CD8-positive, alpha-beta memory T cell (primary cell): Measurements from ENCODE around the gene AKAP7. TPM values are rescaled to one million over a fixed set of nuclear protein-coding genes. Genes with fewer than 3 reads are reported as not detected.
"Not testable (repeated sequence)": the region's sequence is repeated elsewhere in the genome, so short reads cannot be mapped to it uniquely, and the experiment has no call there.

Source experiments
- CTCF ChIA-PET: fragments of 350-600 bp; sonication (Branson Sonifier 250); formaldehyde crosslinking; loops from one replicate; lab custom pipeline; 2021; ENCODE audit warnings: antibody characterized with exemption; lab: Charles Lee
- POLR2A ChIA-PET: fragments of 350-600 bp; sonication (Branson Sonifier 250); formaldehyde crosslinking; loops from one replicate; lab custom pipeline; 2021; ENCODE audit warnings: antibody characterized with exemption; lab: Charles Lee
- DNase-seq, 5 donors: peaks; one replicate each; pipeline versions ENCODE4 v3.0.0 to v3.0.0-alpha.2; 2020 to 2022; ENCODE audit warnings: mixed read lengths in 1 of 5
- H3K27ac ChIP-seq: one replicate; pipeline ENCODE4 v1.7.0; 2013; ENCODE audit warnings: low read depth, mild to moderate bottlenecking, low read length, moderate library complexity
- H3K27me3 ChIP-seq: 2 replicates; pipeline ENCODE4 v1.7.0; 2013; ENCODE audit warnings: low read length, mild to moderate bottlenecking; ENCODE audit not compliant: insufficient read depth, poor library complexity, severe bottlenecking
- H3K36me3 ChIP-seq: 2 replicates; pipeline ENCODE4 v1.7.0; 2013; ENCODE audit warnings: mild to moderate bottlenecking, low read length, moderate library complexity; ENCODE audit not compliant: insufficient read depth
- H3K4me1 ChIP-seq: 2 replicates; pipeline ENCODE4 v1.7.0; 2013; ENCODE audit warnings: mild to moderate bottlenecking, low read length, moderate library complexity; ENCODE audit not compliant: insufficient read depth
- H3K4me3 ChIP-seq: 2 replicates; pipeline ENCODE4 v1.7.0; 2013; ENCODE audit warnings: mild to moderate bottlenecking, low read length
- H3K9me3 ChIP-seq: 2 replicates; pipeline ENCODE4 v1.7.0; 2013; ENCODE audit warnings: mild to moderate bottlenecking, low read length
- H3K27ac Mint-ChIP-seq, 8 donors: one replicate each; pipeline ENCODE4 v1.8.0; 2020 to 2021; ENCODE audit warnings: mixed read lengths in 8 of 8, mild to moderate bottlenecking in 6 of 8, inconsistent platforms in 3 of 8, moderate library complexity in 3 of 8
- H3K27me3 Mint-ChIP-seq, 2 donors: one replicate each; pipeline ENCODE4 v1.8.0; 2020 to 2021; ENCODE audit warnings: mixed read lengths in 2 of 2, mild to moderate bottlenecking in 1 of 2, moderate library complexity in 1 of 2
- H3K36me3 Mint-ChIP-seq, 3 donors: one replicate each; pipeline ENCODE4 v1.8.0; 2020 to 2021; ENCODE audit warnings: mixed read lengths in 3 of 3, inconsistent platforms in 1 of 3, mild to moderate bottlenecking in 1 of 3
- H3K4me1 Mint-ChIP-seq, 3 donors: one replicate each; pipeline ENCODE4 v1.8.0; 2020 to 2021; ENCODE audit warnings: mixed read lengths in 3 of 3, inconsistent platforms in 1 of 3, mild to moderate bottlenecking in 1 of 3
- H3K4me3 Mint-ChIP-seq, 7 donors: one replicate each; pipeline ENCODE4 v1.8.0; 2020 to 2021; ENCODE audit warnings: mixed read lengths in 7 of 7, mild to moderate bottlenecking in 6 of 7, moderate library complexity in 4 of 7, inconsistent platforms in 2 of 7
- H3K9me3 Mint-ChIP-seq, 5 donors: one replicate each; pipeline ENCODE4 v1.8.0; 2020 to 2022; ENCODE audit warnings: mixed read lengths in 5 of 5, mild to moderate bottlenecking in 3 of 5, moderate library complexity in 2 of 5, inconsistent platforms in 1 of 5
- polyA plus RNA-seq: library from polyadenylated mRNA; unstranded; fragments of 300-500 nt; fragmentation: Illumina TruSeq; gene quantifications from one replicate; pipeline ENCODE4 v1.2.3, GENCODE V29; 2021
- total RNA-seq, 2 experiments: library from RNA; stranded (reverse); gene quantifications; one replicate each; pipeline ENCODE4 v1.2.3, GENCODE V29; 2021

AKAP7 gene
- total and polyA plus RNA-seq, 3 experiments from 2014 or later: 4.3 to 17.3 (median 4.8) TPM

DNA sequence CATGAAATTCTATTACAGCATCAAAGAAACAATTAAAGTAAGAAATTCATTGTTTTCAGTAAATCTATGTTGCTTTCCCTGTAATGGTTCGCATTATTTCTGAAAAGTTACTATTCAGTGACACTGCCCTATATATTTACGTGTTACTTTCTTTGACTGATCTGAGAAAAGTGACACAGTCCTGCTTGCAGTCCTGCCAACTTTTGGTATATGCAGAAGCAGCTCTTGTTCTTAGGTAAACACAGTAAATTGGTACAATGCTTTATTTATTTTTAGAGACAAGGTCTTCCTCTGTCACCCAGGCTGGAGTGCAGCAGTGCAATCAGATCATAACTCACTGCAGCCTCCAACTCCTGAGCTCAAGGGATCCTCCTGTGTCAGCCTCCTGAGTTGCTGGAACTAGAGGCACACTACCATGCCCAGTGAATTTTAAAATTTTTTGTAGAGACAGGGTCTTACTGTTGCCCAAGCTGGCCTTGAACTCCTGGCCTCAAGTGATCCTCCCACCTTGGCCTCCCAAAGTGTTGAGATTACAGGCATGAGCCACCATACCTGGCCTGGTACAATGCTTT is 151.3 kb downstream of the AKAP7 start:
- Histone ChIP-seq H3K27me3 (no peaks in the 10 kb centered on the region), H3K4me1 (peaks cover 26% of the 10 kb centered on the region), H3K36me3 (no peaks in the 10 kb centered on the region), H3K4me3 (no peak overlapping the region), H3K9me3 (no peaks in the 10 kb centered on the region), H3K27ac (no peak overlapping the region)
- H3K27ac Mint-ChIP-seq: peak overlapping the region in 2 of 8 donors; percentile 35 to 36
- DNase-seq: no peak
- POLR2A ChIA-PET: no interaction called here
- peaks cover 9 to 31% (median 12%) of the 10 kb centered on the region in 3 donors for H3K36me3 Mint-ChIP-seq
- peaks cover 11 to 20% (median 17%) of the 10 kb centered on the region in 3 donors for H3K4me1 Mint-ChIP-seq
- CTCF ChIA-PET: no interaction called here
- H3K9me3 Mint-ChIP-seq: no peaks in the 10 kb centered on the region
- H3K27me3 Mint-ChIP-seq: peaks cover 0 to 3% of the 10 kb centered on the region in 2 donors
- no peak overlapping the region for H3K4me3 Mint-ChIP-seq

GRCh38 chr6:131288214-131288613 is 152.9 kb downstream of the AKAP7 start:
- Histone ChIP-seq H3K9me3 (no peaks in the 10 kb centered on the region), H3K4me3 (no peak overlapping the region), H3K27me3 (no peaks in the 10 kb centered on the region), H3K27ac (no peak overlapping the region), H3K4me1 (peaks cover 27% of the 10 kb centered on the region), H3K36me3 (no peaks in the 10 kb centered on the region)
- Mint-ChIP-seq H3K36me3 (peaks cover 5 to 25% (median 11%) of the 10 kb centered on the region in 3 donors), H3K27me3 (peaks cover 0 to 3% of the 10 kb centered on the region in 2 donors), H3K4me3 (no peak overlapping the region), H3K27ac (no peak overlapping the region), H3K4me1 (peaks cover 11 to 19% (median 12%) of the 10 kb centered on the region in 3 donors), H3K9me3 (no peaks in the 10 kb centered on the region)
- CTCF ChIA-PET: no interaction called here
- DNase-seq: no peak
- POLR2A ChIA-PET: no interaction called here

DNA sequence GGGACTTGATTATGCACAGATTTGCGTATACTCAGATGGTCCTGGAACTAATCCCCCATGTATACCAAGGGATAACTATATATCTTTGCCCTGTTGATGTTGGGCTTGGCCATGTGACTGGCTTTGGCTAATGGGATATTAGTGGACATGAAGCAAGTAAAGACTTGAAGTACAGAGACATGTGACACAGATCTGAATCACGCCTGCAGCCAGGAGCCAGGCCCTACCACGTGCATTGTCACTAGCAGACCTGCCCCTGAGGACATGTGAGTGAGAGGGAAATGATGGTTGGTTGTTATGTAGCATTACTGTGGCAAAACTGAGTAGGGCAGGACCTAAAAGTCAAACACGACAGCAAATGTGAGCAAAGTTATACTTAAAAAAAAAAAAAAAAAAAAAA is 155.7 kb downstream of the AKAP7 start:
- H3K4me3 ChIP-seq: no peak overlapping the region
- peaks cover 0 to 9% (median 7%) of the 10 kb centered on the region in 3 donors for H3K36me3 Mint-ChIP-seq
- no peaks in the 10 kb centered on the region for H3K9me3 ChIP-seq
- H3K27ac Mint-ChIP-seq: no peak overlapping the region
- H3K27me3 Mint-ChIP-seq: peaks cover 0 to 3% of the 10 kb centered on the region in 2 donors
- peaks cover 18% of the 10 kb centered on the region for H3K4me1 ChIP-seq
- no peak overlapping the region for H3K4me3 Mint-ChIP-seq
- H3K36me3 ChIP-seq: no peaks in the 10 kb centered on the region
- H3K9me3 Mint-ChIP-seq: no peaks in the 10 kb centered on the region
- no peaks in the 10 kb centered on the region for H3K27me3 ChIP-seq
- POLR2A ChIA-PET: interaction anchor here (0.6 to 0.7 kb wide), 2 partner anchors 9 to 48 kb away, joined by 4 to 5 read pairs; no protein-coding TSS in a partner anchor
- H3K27ac ChIP-seq: no peak overlapping the region
- peaks cover 9 to 20% (median 10%) of the 10 kb centered on the region in 3 donors for H3K4me1 Mint-ChIP-seq
- DNase-seq: no peak
- CTCF ChIA-PET: no interaction called here

DNA sequence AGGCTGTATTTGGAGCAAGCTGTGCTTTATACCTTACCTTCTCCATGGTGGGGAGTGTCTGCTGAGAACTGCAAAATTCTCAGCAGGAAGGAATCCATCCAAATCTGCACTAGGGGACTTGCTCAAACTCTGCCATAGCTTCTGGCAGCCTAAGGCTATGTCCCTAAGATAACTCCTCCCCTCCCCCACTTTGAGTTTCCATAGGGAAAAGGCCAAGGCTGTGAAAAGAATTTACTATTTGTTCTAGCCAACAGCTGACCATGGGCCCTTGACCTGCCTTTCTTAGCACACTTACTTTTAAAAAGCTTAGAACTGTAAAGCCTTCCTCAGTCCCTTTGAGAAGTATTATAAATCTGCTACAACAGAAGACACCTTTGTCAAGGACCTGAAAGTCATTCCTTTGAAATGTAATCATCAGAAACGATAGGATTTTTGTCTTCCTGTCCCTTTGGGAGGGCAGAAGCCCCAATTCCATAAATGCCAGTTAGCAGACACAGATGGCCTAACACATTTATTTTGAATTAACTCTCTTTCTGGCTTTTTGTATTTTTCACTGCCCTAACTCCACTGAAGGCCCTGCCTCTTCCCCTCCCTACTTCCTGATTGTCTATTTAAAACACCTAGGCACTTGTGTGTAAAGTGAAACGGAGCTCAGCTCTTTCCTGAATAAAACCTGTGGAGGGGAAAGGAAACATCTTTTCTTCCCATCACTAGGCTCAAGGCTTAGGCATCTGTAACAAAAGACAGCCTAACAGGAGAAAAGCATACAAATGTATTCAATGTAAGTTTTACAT is 157.1 kb downstream of the AKAP7 start:
- Histone ChIP-seq H3K4me1 (peaks cover 18% of the 10 kb centered on the region), H3K4me3 (no peak overlapping the region), H3K9me3 (no peaks in the 10 kb centered on the region), H3K27ac (no peak overlapping the region), H3K36me3 (no peaks in the 10 kb centered on the region), H3K27me3 (no peaks in the 10 kb centered on the region)
- no peaks in the 10 kb centered on the region for H3K9me3 Mint-ChIP-seq
- H3K4me3 Mint-ChIP-seq: no peak overlapping the region
- H3K4me1 Mint-ChIP-seq: peaks cover 9 to 20% (median 12%) of the 10 kb centered on the region in 3 donors
- ChIA-PET CTCF (interaction anchor here (1.5 kb wide), 1 partner anchor 11 kb away, joined by 4 read pairs; no protein-coding TSS in a partner anchor), POLR2A (interaction anchor here (1.4 kb wide), 1 partner anchor 11 kb away, joined by 3 read pairs; no protein-coding TSS in a partner anchor)
- DNase-seq: no peak
- peaks cover 0 to 5% (median 4%) of the 10 kb centered on the region in 3 donors for H3K36me3 Mint-ChIP-seq
- H3K27ac Mint-ChIP-seq: peak overlapping the region; percentile 64 to 93 (median 83)
- H3K27me3 Mint-ChIP-seq: peaks cover 0 to 3% of the 10 kb centered on the region in 2 donors

DNA sequence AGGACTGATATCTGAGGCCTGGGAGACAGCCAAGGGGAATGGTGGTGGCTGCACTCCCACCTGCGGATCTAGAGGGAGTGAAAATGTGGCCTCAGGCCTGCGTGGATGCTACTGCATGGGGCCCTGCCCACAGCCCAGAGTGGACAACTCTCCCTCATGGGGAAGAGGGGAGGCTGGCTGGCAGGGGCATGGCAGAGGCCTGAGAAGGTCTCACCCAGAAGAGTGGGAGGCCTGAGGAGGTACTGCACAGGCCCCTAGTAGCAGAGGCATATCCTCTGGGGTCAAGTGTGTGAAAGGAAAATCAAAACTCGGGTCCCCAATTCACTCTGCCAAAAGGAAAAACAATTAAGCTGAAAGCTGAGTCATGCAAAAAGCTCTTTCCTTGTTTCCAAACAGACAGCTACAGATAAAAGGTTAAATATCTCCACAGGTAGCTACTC is 158.2 kb downstream of the AKAP7 start:
- Histone ChIP-seq H3K4me3 (no peak overlapping the region), H3K27ac (no peak overlapping the region), H3K36me3 (no peaks in the 10 kb centered on the region), H3K4me1 (peaks cover 18% of the 10 kb centered on the region), H3K9me3 (no peaks in the 10 kb centered on the region), H3K27me3 (no peaks in the 10 kb centered on the region)
- ChIA-PET CTCF (interaction anchor here (0.6 to 1.5 kb wide), 2 partner anchors 12 to 122 kb away, joined by 3 to 4 read pairs; no protein-coding TSS in a partner anchor), POLR2A (interaction anchor here (0.7 kb wide), 1 partner anchor 11 kb away, joined by 10 read pairs; no protein-coding TSS in a partner anchor)
- Mint-ChIP-seq H3K36me3 (peaks cover 0 to 2% (median 2%) of the 10 kb centered on the region in 3 donors), H3K9me3 (no peaks in the 10 kb centered on the region), H3K4me3 (no peak overlapping the region), H3K27me3 (no peaks in the 10 kb centered on the region), H3K27ac (peak overlapping the region in 1 of 8 donors; percentile 64), H3K4me1 (peaks cover 9 to 20% (median 12%) of the 10 kb centered on the region in 3 donors)
- no peak for DNase-seq

DNA sequence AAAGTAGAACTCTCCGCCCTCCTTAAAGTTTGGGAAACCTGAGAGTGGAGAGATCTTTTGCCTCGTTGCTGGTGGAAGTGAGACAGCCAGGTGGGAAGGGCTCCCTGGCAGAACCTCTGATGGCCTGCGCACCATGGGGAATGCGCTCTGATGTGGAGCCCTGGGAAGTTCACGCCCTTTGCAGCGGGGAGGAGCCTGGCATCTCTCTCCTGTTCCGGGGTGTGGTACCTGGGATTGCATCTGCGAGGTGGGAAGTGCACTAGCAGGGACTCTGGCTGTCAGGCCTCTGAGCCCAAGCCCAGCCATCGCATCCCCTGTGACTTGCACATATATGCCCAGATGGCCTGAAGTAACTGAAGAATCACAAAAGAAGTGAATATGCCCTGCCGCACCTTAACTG is 159.8 kb downstream of the AKAP7 start:
- Mint-ChIP-seq H3K27ac (no peak overlapping the region), H3K27me3 (no peaks in the 10 kb centered on the region), H3K36me3 (peaks cover 0 to 2% (median 0%) of the 10 kb centered on the region in 3 donors), H3K4me3 (no peak overlapping the region), H3K9me3 (no peaks in the 10 kb centered on the region), H3K4me1 (peaks cover 9 to 20% (median 12%) of the 10 kb centered on the region in 3 donors)
- Histone ChIP-seq H3K4me3 (no peak overlapping the region), H3K36me3 (no peaks in the 10 kb centered on the region), H3K4me1 (peaks cover 18% of the 10 kb centered on the region), H3K9me3 (no peaks in the 10 kb centered on the region), H3K27me3 (no peaks in the 10 kb centered on the region), H3K27ac (no peak overlapping the region)
- ChIA-PET POLR2A (no interaction called here), CTCF (no interaction called here)
- DNase-seq: no peak

DNA sequence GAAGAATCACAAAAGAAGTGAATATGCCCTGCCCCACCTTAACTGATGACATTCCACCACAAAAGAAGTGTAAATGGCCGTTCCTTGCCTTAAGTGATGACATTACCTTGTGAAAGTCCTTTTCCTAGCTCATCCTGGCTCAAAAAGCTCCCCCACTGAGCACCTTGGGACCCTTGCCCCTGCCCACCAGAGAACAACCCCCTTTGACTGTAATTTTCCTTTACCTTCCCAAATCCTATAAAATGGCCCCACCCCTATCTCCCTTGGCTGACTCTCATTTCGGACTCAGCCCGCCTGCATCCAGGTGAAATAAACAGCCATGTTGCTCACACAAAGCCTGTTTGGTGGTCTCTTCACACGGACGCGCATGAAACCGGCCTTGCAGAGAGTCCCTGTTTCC is 165.6 kb downstream of the AKAP7 start:
- Mint-ChIP-seq H3K4me1 (peaks cover 10 to 16% (median 12%) of the 10 kb centered on the region in 3 donors), H3K27ac (peak overlapping the region in 2 of 8 donors; percentile 44 to 48)
- POLR2A ChIA-PET, CTCF ChIA-PET, H3K4me3 Mint-ChIP-seq, H3K27ac ChIP-seq, H3K4me3 ChIP-seq, H3K4me1 ChIP-seq, H3K27me3 ChIP-seq, H3K36me3 Mint-ChIP-seq, DNase-seq, H3K9me3 ChIP-seq, H3K36me3 ChIP-seq, H3K27me3 Mint-ChIP-seq, H3K9me3 Mint-ChIP-seq: not testable (repeated sequence)
